GM19455 (cell line): ENCODE data around the gene TMEM30A.

Experiments used
- ATAC-seq: cut with Tn5 transposase; IDR thresholded peaks from one replicate; pipeline ENCODE4 v1.9.1; 2021; ENCODE audit not compliant: unreplicated experiment

The TMEM30A gene

GRCh38 chr6:75266716-75267291, 17.8 kb downstream of the TMEM30A start:
- ATAC-seq: peak; percentile 67

GRCh38 chr6:75263401-75263750, 21.2 kb downstream of the TMEM30A start:
- ATAC-seq: no peak

GRCh38 chr6:75262716-75263400, 21.7 kb downstream of the TMEM30A start:
- ATAC-seq: no peak

- ATAC-seq: no peak
Measured at GRCh38 chr6:75261299-75261698, 23.3 kb downstream of the TMEM30A start.

GRCh38 chr6:75257343-75258087, 27.1 kb downstream of the TMEM30A start:
- no peak for ATAC-seq

GRCh38 chr6:75250552-75250951, 34.0 kb downstream of the TMEM30A start:
- ATAC-seq: no peak

GRCh38 chr6:75249837-75250236, 34.8 kb downstream of the TMEM30A start:
- ATAC-seq: no peak

GRCh38 chr6:75246386-75246785, 38.2 kb downstream of the TMEM30A start:
- ATAC-seq: no peak

GRCh38 chr6:75244063-75244584, 40.5 kb downstream of the TMEM30A start:
- peak; percentile 13 for ATAC-seq

GRCh38 chr6:75243333-75244062, 41.1 kb downstream of the TMEM30A start, which contains the start of gene COX7A2:
Gene COX7A2 (minus strand): TSS chr6:75243801. CDS start chr6:75243734, 67 bp downstream.
- ATAC-seq: peak; percentile 97

- no peak for ATAC-seq
Measured at GRCh38 chr6:75236630-75237029, 48.0 kb downstream of the TMEM30A start.

- no peak for ATAC-seq
Measured at GRCh38 chr6:75235271-75235670, 49.3 kb downstream of the TMEM30A start.

GRCh38 chr6:75234126-75234865, 50.3 kb downstream of the TMEM30A start:
- no peak for ATAC-seq

GRCh38 chr6:75233092-75233615, 51.4 kb downstream of the TMEM30A start:
- ATAC-seq: no peak

GRCh38 chr6:75230484-75231325, 53.9 kb downstream of the TMEM30A start:
- ATAC-seq: no peak

GRCh38 chr6:75224303-75224926, 60.2 kb downstream of the TMEM30A start:
- no peak for ATAC-seq

GRCh38 chr6:75223428-75223827, 61.2 kb downstream of the TMEM30A start:
- ATAC-seq: no peak

GRCh38 chr6:75222261-75222660, 62.3 kb downstream of the TMEM30A start:
- ATAC-seq: no peak

GRCh38 chr6:75221116-75221515, 63.5 kb downstream of the TMEM30A start:
- no peak for ATAC-seq
